ENCODE results near the gene KIFAP3. TPM values are rescaled to one million over a fixed set of nuclear protein-coding genes. Genes with fewer than 3 reads are reported as not detected.

The KIFAP3 gene
- total RNA-seq, 1 donor from 2014 or later: 7.7 TPM

DNA sequence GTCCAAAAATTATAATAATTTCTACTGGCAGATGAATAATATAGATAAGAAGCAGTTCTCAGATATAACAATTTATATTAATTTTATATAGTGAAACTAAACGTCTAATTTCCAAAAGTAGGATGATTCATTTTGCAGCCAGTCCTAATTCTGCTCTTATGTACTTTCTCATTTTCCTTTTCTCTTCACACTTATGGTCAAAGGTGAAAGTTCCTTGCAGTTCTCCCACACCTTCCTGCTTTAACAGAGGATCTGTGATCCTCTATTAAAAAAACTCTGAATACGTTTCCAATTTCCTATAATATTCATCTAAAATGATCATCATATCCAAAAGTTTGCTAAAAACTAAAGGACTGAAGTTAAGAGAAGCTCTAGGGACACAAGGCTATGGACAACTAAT lies 78.5 kb downstream of the KIFAP3 start:
- TF ChIP-seq, protein P1, sequence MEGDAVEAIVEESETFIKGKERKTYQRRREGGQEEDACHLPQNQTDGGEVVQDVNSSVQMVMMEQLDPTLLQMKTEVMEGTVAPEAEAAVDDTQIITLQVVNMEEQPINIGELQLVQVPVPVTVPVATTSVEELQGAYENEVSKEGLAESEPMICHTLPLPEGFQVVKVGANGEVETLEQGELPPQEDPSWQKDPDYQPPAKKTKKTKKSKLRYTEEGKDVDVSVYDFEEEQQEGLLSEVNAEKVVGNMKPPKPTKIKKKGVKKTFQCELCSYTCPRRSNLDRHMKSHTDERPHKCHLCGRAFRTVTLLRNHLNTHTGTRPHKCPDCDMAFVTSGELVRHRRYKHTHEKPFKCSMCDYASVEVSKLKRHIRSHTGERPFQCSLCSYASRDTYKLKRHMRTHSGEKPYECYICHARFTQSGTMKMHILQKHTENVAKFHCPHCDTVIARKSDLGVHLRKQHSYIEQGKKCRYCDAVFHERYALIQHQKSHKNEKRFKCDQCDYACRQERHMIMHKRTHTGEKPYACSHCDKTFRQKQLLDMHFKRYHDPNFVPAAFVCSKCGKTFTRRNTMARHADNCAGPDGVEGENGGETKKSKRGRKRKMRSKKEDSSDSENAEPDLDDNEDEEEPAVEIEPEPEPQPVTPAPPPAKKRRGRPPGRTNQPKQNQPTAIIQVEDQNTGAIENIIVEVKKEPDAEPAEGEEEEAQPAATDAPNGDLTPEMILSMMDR (IDR thresholded peaks at IDR 0.05): no peak
- TF ChIP-seq EZH2phosphoT487 (IDR thresholded peaks at IDR 0.05) (no peak), EZH2 (IDR thresholded peaks at IDR 0.05) (no peak)
- H3K9me3 Mint-ChIP-seq: no peaks in the 10 kb centered on the region
- no peak for DNase-seq (ENCODE audit: low spot score)

DNA sequence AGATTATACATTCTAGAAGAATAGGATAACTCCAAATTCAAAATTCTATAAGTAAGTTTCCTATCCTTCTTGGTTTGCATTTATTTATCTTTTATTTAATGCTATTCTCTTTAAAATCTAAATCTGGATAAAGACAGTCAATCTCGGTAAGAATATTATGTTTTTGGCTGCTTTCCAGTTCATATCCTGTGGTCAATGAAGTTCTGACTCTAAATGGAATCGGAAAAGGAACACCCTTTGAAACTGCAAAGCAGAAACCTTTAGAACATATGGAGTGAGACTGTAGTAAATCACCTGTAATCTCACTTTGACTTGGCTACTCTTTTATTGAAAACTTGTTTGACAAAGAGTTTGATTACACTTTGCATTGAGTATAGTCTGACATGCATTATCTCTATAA lies 85.2 kb downstream of the KIFAP3 start:
- Histone ChIP-seq H3K79me2 (ENCODE audit: low read depth) (no peaks in the 10 kb centered on the region), H3F3A (ENCODE audit: low read depth) (no peaks in the 10 kb centered on the region), H3K27me3 (no peaks in the 10 kb centered on the region), H3K4me2 (no peak overlapping the region), H2AFZ (replicated peaks) (no peak overlapping the region), H3K4me1 (no peaks in the 10 kb centered on the region), H3K27ac (no peak overlapping the region), H4K20me1 (ENCODE audit: low read depth) (no peaks in the 10 kb centered on the region), H3K9me3 (ENCODE audit: low read depth) (no peaks in the 10 kb centered on the region), H3K36me3 (no peaks in the 10 kb centered on the region), H3K4me3 (no peak overlapping the region), H3K9ac (no peak overlapping the region)
- H3K27me3 Mint-ChIP-seq (ENCODE audit: insufficient read depth, low read depth): no peaks in the 10 kb centered on the region
- no peak overlapping the region for H3K4me3 Mint-ChIP-seq
- H3K4me1 Mint-ChIP-seq: no peaks in the 10 kb centered on the region
- no peak for DNase-seq (ENCODE audit: low spot score)
- no peaks in the 10 kb centered on the region for H3K36me3 Mint-ChIP-seq
- H3K27ac Mint-ChIP-seq: no peak overlapping the region
- no peak for TF ChIP-seq EZH2phosphoT487 (IDR thresholded peaks at IDR 0.05)
- no peak for TF ChIP-seq EZH2 (IDR thresholded peaks at IDR 0.05)
- TF ChIP-seq, protein P1 (IDR thresholded peaks at IDR 0.05): no peak
- H3K9me3 Mint-ChIP-seq: no peaks in the 10 kb centered on the region

More for the DNA sequence above, 78.5 kb downstream of the KIFAP3 start:
- Histone ChIP-seq H3K9me3 (ENCODE audit: low read depth) (no peaks in the 10 kb centered on the region), H3K79me2 (ENCODE audit: low read depth) (no peaks in the 10 kb centered on the region), H3K36me3 (no peaks in the 10 kb centered on the region), H3F3A (ENCODE audit: low read depth) (no peaks in the 10 kb centered on the region), H3K4me2 (no peak overlapping the region), H4K20me1 (ENCODE audit: low read depth) (no peaks in the 10 kb centered on the region), H3K27me3 (peaks cover 32% of the 10 kb centered on the region), H2AFZ (replicated peaks) (no peak overlapping the region), H3K27ac (no peak overlapping the region), H3K4me3 (no peak overlapping the region), H3K9ac (no peak overlapping the region), H3K4me1 (no peaks in the 10 kb centered on the region)
- no peaks in the 10 kb centered on the region for H3K27me3 Mint-ChIP-seq (ENCODE audit: insufficient read depth, low read depth)
- H3K27ac Mint-ChIP-seq: no peak overlapping the region
- no peaks in the 10 kb centered on the region for H3K36me3 Mint-ChIP-seq
- peaks cover 7% of the 10 kb centered on the region for H3K4me1 Mint-ChIP-seq
- H3K4me3 Mint-ChIP-seq: no peak overlapping the region

DNA sequence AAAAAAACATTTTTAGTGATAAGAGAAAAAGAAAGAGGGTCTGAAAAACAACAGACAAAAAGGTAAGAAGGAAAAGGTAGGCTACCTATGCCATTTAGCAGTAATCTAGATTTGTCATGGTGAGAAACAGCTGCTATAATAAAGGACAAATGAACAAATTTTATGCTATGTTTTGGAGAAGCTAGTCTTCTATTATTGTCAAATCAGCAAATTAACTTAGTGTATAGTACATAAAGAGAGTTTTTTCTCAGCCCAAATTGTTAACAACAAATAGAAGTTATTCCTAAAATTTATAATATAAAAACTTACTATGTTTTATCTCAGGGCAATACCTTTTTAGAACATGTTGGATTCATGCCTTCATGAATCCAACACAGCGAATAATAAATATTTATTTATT lies 88.7 kb downstream of the KIFAP3 start:
- no peaks in the 10 kb centered on the region for H3K9me3 Mint-ChIP-seq
- no peaks in the 10 kb centered on the region for H4K20me1 ChIP-seq (ENCODE audit: low read depth)
- no peaks in the 10 kb centered on the region for H3K27me3 ChIP-seq
- H3K9ac ChIP-seq: no peak overlapping the region
- H3F3A ChIP-seq (ENCODE audit: low read depth): no peaks in the 10 kb centered on the region
- no peak for TF ChIP-seq EZH2 (IDR thresholded peaks at IDR 0.05)
- TF ChIP-seq, protein P1 (IDR thresholded peaks at IDR 0.05): no peak
- TF ChIP-seq EZH2phosphoT487 (IDR thresholded peaks at IDR 0.05): no peak
- H2AFZ ChIP-seq (replicated peaks): no peak overlapping the region
- no peak overlapping the region for H3K4me3 Mint-ChIP-seq
- H3K27me3 Mint-ChIP-seq (ENCODE audit: insufficient read depth, low read depth): no peaks in the 10 kb centered on the region
- H3K4me3 ChIP-seq: no peak overlapping the region
- H3K4me1 Mint-ChIP-seq: no peaks in the 10 kb centered on the region
- no peaks in the 10 kb centered on the region for H3K36me3 ChIP-seq
- no peak for DNase-seq (ENCODE audit: low spot score)
- no peaks in the 10 kb centered on the region for H3K4me1 ChIP-seq
- H3K79me2 ChIP-seq (ENCODE audit: low read depth): no peaks in the 10 kb centered on the region
- no peak overlapping the region for H3K27ac Mint-ChIP-seq
- no peaks in the 10 kb centered on the region for H3K9me3 ChIP-seq (ENCODE audit: low read depth)
- no peak overlapping the region for H3K4me2 ChIP-seq
- H3K27ac ChIP-seq: no peak overlapping the region
- no peaks in the 10 kb centered on the region for H3K36me3 Mint-ChIP-seq

Data from neural progenitor cell (in vitro differentiated cells).